SU-DHL-6 (cell line): ENCODE results near the gene EME2.

ENCODE experiments used
- CTCF ChIP-seq: fragments of 200-600 bp; sonication (generic); IDR thresholded peaks from one replicate; pipeline ENCODE4 v1.5.1; 2017; ENCODE audit warnings: antibody characterized with exemption, mild to moderate bottlenecking, low read length, moderate library complexity; ENCODE audit not compliant: insufficient read depth, poor library complexity, severe bottlenecking
- EZH2phosphoT487 ChIP-seq: fragments of 200-600 bp; sonication (generic), shearing (Covaris generic); conservative IDR thresholded peaks from 2 replicates; pipeline ENCODE4 v1.6.1; 2018; ENCODE audit warnings: mild to moderate bottlenecking, antibody characterized with exemption, low read length, moderate library complexity, mixed read lengths

- no peak for TF ChIP-seq CTCF
- TF ChIP-seq EZH2phosphoT487 = no peak
These were observed 13.1 kb upstream of the EME2 start for GRCh38 chr16:1759511-1759910.
